NT2/D1 (cell line): ENCODE results near the gene IGFALS.

Source experiments
- DNase-seq: peaks from one replicate; pipeline ENCODE4 v3.0.0-alpha.2; 2011; ENCODE audit warnings: low read depth, low spot score
- H3K27me3 ChIP-seq: 2 replicates; pipeline ENCODE4 v1.6.0; 2011; ENCODE audit warnings: mild to moderate bottlenecking; ENCODE audit not compliant: insufficient read length, insufficient read depth
- H3K36me3 ChIP-seq: 2 replicates; pipeline ENCODE4 v1.6.1; 2011; ENCODE audit warnings: mild to moderate bottlenecking, low read length, mixed read lengths; ENCODE audit not compliant: insufficient read depth, insufficient read length
- H3K4me1 ChIP-seq: 2 replicates; pipeline ENCODE4 v1.5.1; 2011; ENCODE audit not compliant: insufficient read depth, insufficient read length
- H3K4me3 ChIP-seq: 2 replicates; pipeline ENCODE4 v1.5.1; 2011; ENCODE audit warnings: low read depth; ENCODE audit not compliant: insufficient read length
- H3K9ac ChIP-seq: 2 replicates; pipeline ENCODE4 v1.6.0; 2011; ENCODE audit warnings: low read depth; ENCODE audit not compliant: insufficient read length
- H3K9me3 ChIP-seq: 2 replicates; pipeline ENCODE4 v1.5.1; 2011; ENCODE audit warnings: mild to moderate bottlenecking, low read length; ENCODE audit not compliant: insufficient read depth
- SUZ12 ChIP-seq: IDR thresholded peaks from 2 replicates; pipeline ENCODE4 v1.6.1; 2011; ENCODE audit not compliant: insufficient read length, insufficient read depth; ENCODE audit errors: extremely low read depth
- YY1 ChIP-seq: IDR thresholded peaks from 2 replicates; pipeline ENCODE4 v1.6.1; 2011; ENCODE audit not compliant: insufficient read length, insufficient read depth
- ZNF274 ChIP-seq: IDR thresholded peaks from 2 replicates; pipeline ENCODE4 v1.6.1; 2011; ENCODE audit warnings: mild to moderate bottlenecking, low read depth, low read length

Gene IGFALS

GRCh38 chr16:1771864-1772361 lies 21.6 kb downstream of the IGFALS start:
- Histone ChIP-seq H3K27me3 (no peaks in the 10 kb centered on the region), H3K4me1 (peaks cover 17% of the 10 kb centered on the region), H3K4me3 (peak overlapping the region; percentile 97), H3K9ac (peak overlapping the region; percentile 99), H3K36me3 (peaks cover 77% of the 10 kb centered on the region), H3K9me3 (no peaks in the 10 kb centered on the region)
- DNase-seq: no peak
- no peak for TF ChIP-seq SUZ12

DNA sequence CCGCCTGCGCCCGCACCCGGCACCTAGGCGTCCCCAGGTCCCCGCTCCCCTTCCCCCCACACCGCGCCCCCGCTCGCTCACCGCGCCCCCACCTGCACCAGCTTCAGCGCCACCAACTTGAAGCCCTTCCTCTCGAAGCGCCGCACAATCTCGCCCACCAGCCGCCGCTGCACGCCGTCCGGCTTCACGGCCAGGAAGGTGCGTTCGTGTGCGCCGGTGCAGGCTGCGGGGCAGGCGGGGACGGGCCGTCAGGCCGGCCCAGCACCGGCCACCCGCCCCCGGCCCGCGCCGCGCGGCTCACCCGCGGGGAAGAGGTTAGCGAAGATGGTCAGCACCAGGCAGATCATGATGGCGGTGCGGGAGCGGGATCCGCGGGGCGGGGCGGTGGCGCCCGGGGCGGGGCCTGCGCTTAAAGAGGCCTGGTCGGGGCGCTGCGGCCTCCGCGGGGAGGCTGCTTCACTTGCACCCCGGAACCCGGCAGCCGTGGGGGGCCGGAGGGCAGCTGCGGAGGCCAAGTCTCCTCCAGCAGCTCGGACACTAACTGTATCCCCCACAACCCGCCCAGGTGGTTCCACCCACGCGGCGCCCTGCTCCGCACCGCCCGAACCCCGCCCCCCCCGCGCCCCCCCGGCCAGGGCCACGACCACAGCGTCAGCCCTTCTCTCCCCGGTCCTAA lies 22.2 kb downstream of the IGFALS start, which contains the start of gene NME3:
TSS of gene NME3 (minus strand) at position 356 of the 676 bp plus-strand sequence. CDS start at position 347, 9 bp downstream.
- Histone ChIP-seq H3K9me3 (no peaks in the 10 kb centered on the region), H3K9ac (peak within 1 kb of the TSS; percentile 99), H3K27me3 (no peaks in the 10 kb centered on the region), H3K4me3 (peak within 1 kb of the TSS; percentile 97), H3K36me3 (peaks cover 77% of the 10 kb centered on the region), H3K4me1 (peaks cover 17% of the 10 kb centered on the region)
- peak; percentile 46 for DNase-seq
- TF ChIP-seq SUZ12 (no peak), ZNF274 (no peak), YY1 (no peak)

GRCh38 chr16:1770328-1771187 lies 22.9 kb downstream of the IGFALS start:
- Histone ChIP-seq H3K4me1 (peaks cover 17% of the 10 kb centered on the region), H3K9me3 (no peaks in the 10 kb centered on the region), H3K36me3 (peaks cover 77% of the 10 kb centered on the region), H3K27me3 (no peaks in the 10 kb centered on the region), H3K4me3 (peak overlapping the region; percentile 97), H3K9ac (peak overlapping the region; percentile 99)
- TF ChIP-seq YY1: no peak
- TF ChIP-seq SUZ12: no peak
- no peak for TF ChIP-seq ZNF274
- DNase-seq: no peak

GRCh38 chr16:1769402-1770300 lies 23.9 kb downstream of the IGFALS start:
- Histone ChIP-seq H3K4me3 (no peak overlapping the region), H3K4me1 (peaks cover 17% of the 10 kb centered on the region), H3K9me3 (no peaks in the 10 kb centered on the region), H3K27me3 (no peaks in the 10 kb centered on the region), H3K36me3 (peaks cover 77% of the 10 kb centered on the region), H3K9ac (peak overlapping the region; percentile 64)
- TF ChIP-seq SUZ12 (no peak), ZNF274 (no peak), YY1 (no peak)
- DNase-seq: no peak

GRCh38 chr16:1768767-1769401 lies 24.6 kb downstream of the IGFALS start:
- H3K36me3 ChIP-seq: peaks cover 77% of the 10 kb centered on the region
- no peak for DNase-seq
- no peak overlapping the region for H3K4me3 ChIP-seq
- H3K4me1 ChIP-seq: peaks cover 16% of the 10 kb centered on the region
- peak overlapping the region; percentile 64 for H3K9ac ChIP-seq
- no peaks in the 10 kb centered on the region for H3K27me3 ChIP-seq
- no peaks in the 10 kb centered on the region for H3K9me3 ChIP-seq
- no peak for TF ChIP-seq YY1
- TF ChIP-seq SUZ12: no peak
- no peak for TF ChIP-seq ZNF274

DNA sequence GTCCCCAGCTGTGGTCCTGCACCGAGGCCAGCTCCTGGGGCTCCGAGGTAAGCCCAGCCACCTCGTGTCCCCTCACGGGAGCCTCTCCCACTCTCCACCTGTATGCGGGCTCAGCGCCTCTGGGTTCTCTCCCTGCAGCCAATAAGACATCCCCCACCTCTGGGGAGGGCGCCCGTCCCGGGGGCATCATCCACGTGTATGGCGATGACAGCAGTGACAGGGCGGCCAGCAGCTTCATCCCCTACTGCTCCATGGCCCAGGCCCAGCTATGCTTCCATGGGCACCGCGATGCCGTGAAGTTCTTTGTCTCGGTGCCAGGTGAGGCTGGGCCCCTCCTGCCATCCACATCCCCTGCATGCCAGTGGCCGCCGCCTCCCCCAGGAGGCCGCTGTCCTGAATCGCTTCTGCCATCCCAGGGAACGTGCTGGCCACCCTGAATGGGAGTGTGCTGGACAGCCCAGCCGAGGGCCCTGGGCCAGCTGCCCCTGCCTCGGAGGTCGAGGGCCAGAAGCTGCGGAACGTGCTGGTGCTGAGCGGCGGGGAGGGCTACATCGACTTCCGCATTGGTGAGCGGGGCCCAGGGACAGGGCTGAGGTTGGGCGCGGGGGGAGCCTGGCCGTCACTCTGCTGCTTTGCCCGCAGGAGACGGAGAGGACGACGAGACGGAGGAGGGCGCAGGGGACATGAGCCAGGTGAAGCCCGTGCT lies 25.3 kb downstream of the IGFALS start:
- TF ChIP-seq YY1: no peak
- TF ChIP-seq ZNF274: no peak
- no peak for TF ChIP-seq SUZ12
- Histone ChIP-seq H3K36me3 (peaks cover 80% of the 10 kb centered on the region), H3K9me3 (no peaks in the 10 kb centered on the region), H3K9ac (no peak overlapping the region), H3K4me1 (peaks cover 17% of the 10 kb centered on the region), H3K4me3 (no peak overlapping the region), H3K27me3 (no peaks in the 10 kb centered on the region)
- DNase-seq: no peak
